NB4 (cell line): ENCODE measurements around the gene CWF19L1.
"Not testable (repeated sequence)": the region's sequence is repeated elsewhere in the genome, so short reads cannot be mapped to it uniquely, and the experiment has no call there.

Source experiments
- DNase-seq: peaks from one replicate; pipeline ENCODE4 v3.0.0; 2010; ENCODE audit warnings: low read depth
- H3K4me3 ChIP-seq: one replicate; pipeline ENCODE4 v1.5.1; 2011; ENCODE audit warnings: mild to moderate bottlenecking, low read depth, low read length, moderate library complexity
- MYC ChIP-seq: IDR thresholded peaks from 2 replicates; pipeline ENCODE4 v1.6.1; 2011; ENCODE audit warnings: low read depth, low read length
- POLR2A ChIP-seq: IDR thresholded peaks from 2 replicates; pipeline ENCODE4 v1.6.1; 2011; ENCODE audit warnings: mild to moderate bottlenecking; ENCODE audit not compliant: insufficient read length; ENCODE audit errors: extremely low read depth
- TF ChIP-seq, protein P1 (sequence below): IDR thresholded peaks from one replicate; pipeline ENCODE4 v1.5.1; 2012; ENCODE audit warnings: low read depth, low read length
- TF ChIP-seq, protein P2 (sequence below): IDR thresholded peaks from 2 replicates; pipeline ENCODE4 v1.6.1; 2011; ENCODE audit warnings: low read depth, low read length

Gene CWF19L1

DNA sequence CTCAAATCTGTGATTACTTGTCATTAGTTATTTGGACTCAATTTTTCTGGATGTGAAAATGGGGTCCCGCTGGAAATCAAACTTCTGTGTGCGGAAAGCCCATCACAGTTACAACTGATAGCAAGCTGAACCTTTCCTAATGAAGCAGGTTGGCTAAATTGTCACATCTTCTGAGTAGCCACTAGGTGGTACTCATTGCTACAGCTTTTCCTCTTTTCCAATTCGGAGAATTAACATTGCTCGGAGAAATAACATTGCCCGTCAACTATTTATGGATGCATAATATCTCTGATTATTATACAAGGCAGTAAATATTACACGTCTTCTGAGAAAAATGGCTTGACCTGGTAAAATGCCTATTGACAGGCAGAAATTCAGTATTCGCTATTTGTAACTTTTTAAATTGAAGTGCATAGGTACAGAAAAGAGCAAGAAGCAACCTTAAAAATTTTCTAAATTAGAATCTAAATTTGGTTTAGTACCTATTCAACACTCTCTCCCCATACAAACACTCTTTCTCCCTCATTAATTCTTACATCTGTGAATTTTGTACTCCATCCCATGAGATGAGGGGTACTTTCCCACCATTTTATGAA lies 36.4 kb upstream of the CWF19L1 start:
- peak; percentile 47 for DNase-seq
- no peak overlapping the region for H3K4me3 ChIP-seq
- TF ChIP-seq, protein P1, sequence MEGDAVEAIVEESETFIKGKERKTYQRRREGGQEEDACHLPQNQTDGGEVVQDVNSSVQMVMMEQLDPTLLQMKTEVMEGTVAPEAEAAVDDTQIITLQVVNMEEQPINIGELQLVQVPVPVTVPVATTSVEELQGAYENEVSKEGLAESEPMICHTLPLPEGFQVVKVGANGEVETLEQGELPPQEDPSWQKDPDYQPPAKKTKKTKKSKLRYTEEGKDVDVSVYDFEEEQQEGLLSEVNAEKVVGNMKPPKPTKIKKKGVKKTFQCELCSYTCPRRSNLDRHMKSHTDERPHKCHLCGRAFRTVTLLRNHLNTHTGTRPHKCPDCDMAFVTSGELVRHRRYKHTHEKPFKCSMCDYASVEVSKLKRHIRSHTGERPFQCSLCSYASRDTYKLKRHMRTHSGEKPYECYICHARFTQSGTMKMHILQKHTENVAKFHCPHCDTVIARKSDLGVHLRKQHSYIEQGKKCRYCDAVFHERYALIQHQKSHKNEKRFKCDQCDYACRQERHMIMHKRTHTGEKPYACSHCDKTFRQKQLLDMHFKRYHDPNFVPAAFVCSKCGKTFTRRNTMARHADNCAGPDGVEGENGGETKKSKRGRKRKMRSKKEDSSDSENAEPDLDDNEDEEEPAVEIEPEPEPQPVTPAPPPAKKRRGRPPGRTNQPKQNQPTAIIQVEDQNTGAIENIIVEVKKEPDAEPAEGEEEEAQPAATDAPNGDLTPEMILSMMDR, result peak; percentile 71
- TF ChIP-seq MYC, result no peak

DNA sequence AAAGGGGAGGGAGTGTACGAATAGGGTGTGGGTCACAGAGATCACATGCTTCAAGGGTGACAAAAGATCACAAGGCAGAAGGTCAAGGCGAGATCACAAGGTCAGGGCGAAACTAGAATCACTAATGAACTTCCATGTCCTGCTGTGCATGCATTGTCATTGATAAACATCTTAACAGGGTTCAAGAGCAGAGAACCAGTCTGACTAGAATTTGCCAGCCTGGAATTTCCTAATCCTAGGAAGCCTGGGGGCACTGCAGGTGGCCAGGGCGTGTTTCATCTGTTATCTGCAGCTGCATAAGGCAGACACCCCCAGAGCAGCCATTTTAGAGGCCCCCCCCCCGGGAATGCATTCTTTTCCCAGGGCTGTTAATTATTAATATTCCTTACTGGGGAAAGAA lies 33.7 kb upstream of the CWF19L1 start:
- H3K4me3 ChIP-seq, DNase-seq: not testable (repeated sequence)

DNA sequence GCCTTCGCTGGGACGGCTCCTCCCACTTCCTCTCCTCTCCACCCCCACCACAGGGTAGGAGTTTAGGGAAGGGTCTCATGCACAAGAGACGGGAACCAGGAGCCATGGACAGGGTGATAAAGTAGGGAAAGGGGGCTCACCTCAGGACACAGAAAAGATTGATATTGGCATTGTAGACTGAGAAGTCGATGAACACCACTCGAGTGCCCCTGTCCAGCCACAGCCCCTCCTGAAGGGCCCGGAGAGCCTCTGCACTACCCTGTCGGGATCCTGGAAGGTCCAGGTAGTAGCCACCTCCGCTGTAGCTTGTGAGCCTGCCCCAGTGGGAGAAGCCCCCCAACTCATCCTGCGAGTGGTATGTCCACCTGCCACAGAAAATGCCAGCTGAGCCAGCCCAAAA lies 29.8 kb upstream of the CWF19L1 start:
- no peak for DNase-seq
- H3K4me3 ChIP-seq, result no peak overlapping the region
- TF ChIP-seq POLR2A (no peak), MYC (no peak)
- TF ChIP-seq, protein P1, result no peak
- TF ChIP-seq, protein P2, sequence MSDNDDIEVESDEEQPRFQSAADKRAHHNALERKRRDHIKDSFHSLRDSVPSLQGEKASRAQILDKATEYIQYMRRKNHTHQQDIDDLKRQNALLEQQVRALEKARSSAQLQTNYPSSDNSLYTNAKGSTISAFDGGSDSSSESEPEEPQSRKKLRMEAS, result no peak

DNA sequence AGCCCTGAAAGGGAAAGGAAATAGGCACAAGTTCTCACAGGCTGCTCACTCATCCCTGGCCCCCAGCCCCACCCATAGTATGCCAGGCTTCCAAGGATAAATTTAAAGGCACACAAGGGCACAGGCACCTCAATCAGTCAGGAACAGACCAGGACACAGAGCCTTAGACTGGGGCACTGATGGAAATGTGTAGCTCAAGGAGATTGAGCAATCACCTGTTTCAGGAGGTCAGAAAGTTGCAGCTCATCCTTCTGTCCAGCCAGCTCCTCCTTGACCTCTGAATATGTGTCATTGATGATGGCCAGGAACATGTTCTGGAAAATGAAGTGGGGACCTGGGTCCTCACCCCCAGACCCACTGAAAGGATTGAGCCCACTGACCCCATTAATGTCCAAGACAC lies 25.6 kb upstream of the CWF19L1 start:
- TF ChIP-seq MYC, result no peak
- TF ChIP-seq, protein P1, result no peak
- TF ChIP-seq, protein P2, result no peak
- TF ChIP-seq POLR2A, result no peak
- H3K4me3 ChIP-seq, result no peak overlapping the region
- DNase-seq, result no peak

DNA sequence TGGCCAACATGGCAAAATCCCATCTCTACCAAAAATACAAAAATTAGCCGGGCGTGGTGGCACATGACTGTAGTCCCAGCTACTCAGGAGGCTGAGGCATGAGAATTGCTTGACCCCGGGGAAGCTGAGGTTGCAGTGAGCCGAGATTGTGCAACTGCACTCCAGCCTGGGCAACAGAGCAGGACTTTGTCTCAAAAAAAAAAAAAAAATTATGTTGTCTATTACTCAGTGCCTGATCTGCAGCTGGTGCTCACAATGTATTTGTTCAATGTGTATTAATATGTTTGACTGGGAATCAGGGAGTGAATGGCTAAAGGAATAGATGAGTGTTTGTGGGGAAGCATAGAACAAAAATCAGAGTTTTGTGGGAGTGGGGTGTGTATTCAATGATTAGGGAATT lies 24.9 kb upstream of the CWF19L1 start:
- H3K4me3 ChIP-seq, result not testable (repeated sequence)
- peak; percentile 30 for DNase-seq

DNA sequence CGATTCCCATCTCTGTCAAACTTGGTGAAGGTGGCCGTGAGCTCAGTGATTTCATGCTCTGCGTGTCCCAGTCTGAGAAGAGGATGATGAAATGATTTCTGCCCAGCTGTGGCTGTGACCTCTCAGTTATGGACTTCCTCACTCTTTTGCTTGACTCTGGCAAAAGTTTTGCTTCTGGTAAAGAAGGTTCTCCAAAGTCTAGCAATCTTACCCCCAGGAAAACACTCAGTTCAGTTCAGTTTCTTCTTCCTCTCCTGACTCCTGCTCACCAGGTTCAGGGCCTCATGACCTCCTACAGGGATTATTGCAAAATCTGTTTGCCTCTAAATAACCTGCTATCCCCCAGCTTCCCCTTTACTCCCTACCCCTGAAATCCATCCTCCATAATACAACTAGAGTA lies 23.9 kb upstream of the CWF19L1 start:
- H3K4me3 ChIP-seq, result no peak overlapping the region
- peak; percentile 69 for DNase-seq
- TF ChIP-seq MYC (no peak), POLR2A (no peak)
- TF ChIP-seq, protein P1, result no peak
- TF ChIP-seq, protein P2, result no peak

DNA sequence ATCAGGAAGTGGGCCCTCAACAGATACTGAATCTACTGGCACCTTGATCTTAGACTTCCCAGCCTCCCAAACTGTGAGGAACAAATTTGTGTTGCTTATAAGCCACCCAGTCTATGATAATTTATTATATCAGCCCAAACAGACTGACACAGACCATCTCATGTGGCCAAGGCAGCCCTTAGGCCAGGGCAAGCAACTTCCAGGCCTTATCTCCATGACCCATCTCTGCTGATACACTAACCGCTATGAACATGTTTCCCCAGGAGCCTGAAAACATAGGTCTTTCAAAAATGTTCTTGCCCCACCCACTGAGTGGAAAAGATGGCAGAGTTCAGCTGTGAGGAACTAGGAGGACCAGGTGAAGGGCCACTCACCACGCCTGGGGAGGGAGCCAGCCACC lies 22.2 kb upstream of the CWF19L1 start:
- TF ChIP-seq, protein P2, result no peak
- TF ChIP-seq MYC (no peak), POLR2A (no peak)
- TF ChIP-seq, protein P1, result no peak
- no peak for DNase-seq
- H3K4me3 ChIP-seq, result no peak overlapping the region
